ENCODE measurements around the gene FREM2. TPM values are rescaled to one million over a fixed set of nuclear protein-coding genes. Genes with fewer than 3 reads are reported as not detected.
A peak's percentile ranks its signal among the peaks of the same experiment; 100 is the strongest.

The FREM2 gene
- total and polyA plus RNA-seq, 9 of the 15 experiments (the other 6 are each of a cell fraction or from before 2014, with no cell fraction given) = under 0.01 to 0.02 TPM; not detected in 7

DNA sequence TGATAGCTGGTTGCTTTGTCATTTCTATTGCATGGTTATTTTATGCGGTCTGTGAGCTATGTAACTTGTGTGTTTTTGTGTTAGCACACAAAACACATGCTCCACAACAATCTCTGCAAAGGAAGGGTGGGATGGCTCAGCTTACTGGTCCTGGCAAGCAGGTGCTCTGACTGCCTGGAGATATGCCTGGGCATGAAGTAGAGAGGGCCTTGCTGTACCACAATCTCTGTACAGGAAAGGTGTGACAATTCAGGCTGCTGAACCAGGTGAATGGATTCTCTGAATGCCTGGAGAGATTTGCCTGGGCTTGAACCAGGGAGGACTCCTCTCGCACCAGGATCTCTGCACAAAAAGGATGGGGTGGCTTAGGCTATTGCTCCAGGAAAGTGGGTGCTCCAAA, 234.2 kb downstream of the FREM2 start (continued):
- TF ChIP-seq SAP30 (IDR thresholded peaks at IDR 0.05; ENCODE audit: borderline replicate concordance, insufficient read depth, low read depth, low read length, poor library complexity, severe bottlenecking) = no peak
- no peak for TF ChIP-seq DPF2 (IDR thresholded peaks at IDR 0.05)
- TF ChIP-seq TOE1 (IDR thresholded peaks at IDR 0.05; ENCODE audit: borderline replicate concordance) = no peak
- TF ChIP-seq TOE1 (CRISPR knock-in tag; IDR thresholded peaks at IDR 0.05; ENCODE audit: borderline replicate concordance, low read depth) = no peak
- TF ChIP-seq ZNF76 (CRISPR knock-in tag; IDR thresholded peaks at IDR 0.05; ENCODE audit: borderline replicate concordance) = no peak

GRCh38 chr13:38922170-38922569, 235.3 kb downstream of the FREM2 start:
- BruUV-seq (replicated peaks) = no TSS peak
- no peaks in the 10 kb centered on the region for H4K20me1 ChIP-seq (replicated peaks; ENCODE audit: control insufficient read depth, insufficient read depth, low read length)
- no peaks in the 10 kb centered on the region for H3K4me1 ChIP-seq (replicated peaks in 1 of 2; ENCODE audit: control insufficient read depth in 2 of 2, insufficient read depth in 2 of 2, low read length in 2 of 2)
- no peaks in the 10 kb centered on the region for H3K36me3 ChIP-seq (ENCODE audit: control insufficient read depth, insufficient read depth, low read length)
- H3K27ac ChIP-seq (ENCODE audit: extremely low read depth, low read depth, low read length) = no peak overlapping the region
- H3K9ac ChIP-seq (ENCODE audit: insufficient read depth in 1 of 2, low read depth in 2 of 2, low read length in 2 of 2) = no peak overlapping the region
- no peaks in the 10 kb centered on the region for H3K9me1 ChIP-seq (ENCODE audit: control insufficient read depth, insufficient read depth, low read length)
- DNase-seq (ENCODE audit: extremely low read depth in 1 of 4, low spot score in 3 of 4) = no peak
- no peaks in the 10 kb centered on the region; a peak in 1 of 5 replicates for H3K27me3 ChIP-seq (ENCODE audit: control insufficient read depth in 2 of 2, insufficient read depth in 2 of 2, low read length in 2 of 2)
- H3K9me3 ChIP-seq (replicated peaks; ENCODE audit: control insufficient read depth, insufficient read depth, low read depth, low read length) = no peaks in the 10 kb centered on the region
- no peaks in the 10 kb centered on the region for H3K79me2 ChIP-seq (ENCODE audit: control insufficient read depth, insufficient read depth, low read length)
- TF ChIP-seq MAFG (tag; conservative IDR thresholded peaks at IDR 0.05) = 0 out of 2 replicates have a peak, but pooled peaks have one; percentile 14
- TF ChIP-seq, protein P1, sequence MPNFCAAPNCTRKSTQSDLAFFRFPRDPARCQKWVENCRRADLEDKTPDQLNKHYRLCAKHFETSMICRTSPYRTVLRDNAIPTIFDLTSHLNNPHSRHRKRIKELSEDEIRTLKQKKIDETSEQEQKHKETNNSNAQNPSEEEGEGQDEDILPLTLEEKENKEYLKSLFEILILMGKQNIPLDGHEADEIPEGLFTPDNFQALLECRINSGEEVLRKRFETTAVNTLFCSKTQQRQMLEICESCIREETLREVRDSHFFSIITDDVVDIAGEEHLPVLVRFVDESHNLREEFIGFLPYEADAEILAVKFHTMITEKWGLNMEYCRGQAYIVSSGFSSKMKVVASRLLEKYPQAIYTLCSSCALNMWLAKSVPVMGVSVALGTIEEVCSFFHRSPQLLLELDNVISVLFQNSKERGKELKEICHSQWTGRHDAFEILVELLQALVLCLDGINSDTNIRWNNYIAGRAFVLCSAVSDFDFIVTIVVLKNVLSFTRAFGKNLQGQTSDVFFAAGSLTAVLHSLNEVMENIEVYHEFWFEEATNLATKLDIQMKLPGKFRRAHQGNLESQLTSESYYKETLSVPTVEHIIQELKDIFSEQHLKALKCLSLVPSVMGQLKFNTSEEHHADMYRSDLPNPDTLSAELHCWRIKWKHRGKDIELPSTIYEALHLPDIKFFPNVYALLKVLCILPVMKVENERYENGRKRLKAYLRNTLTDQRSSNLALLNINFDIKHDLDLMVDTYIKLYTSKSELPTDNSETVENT (CRISPR knock-in tag; IDR thresholded peaks at IDR 0.05) = no peak
- no peak for TF ChIP-seq ARID1B (IDR thresholded peaks at IDR 0.05)
- TF ChIP-seq ZNF316 (IDR thresholded peaks at IDR 0.05) = peak; percentile 65
- peak; percentile 32; the same call in 1 of the 2 replicates for TF ChIP-seq C11orf30 (IDR thresholded peaks at IDR 0.05; ENCODE audit: low read depth)
- POLR2A ChIA-PET = no interaction called here
- ATAC-seq = no peak
- no peak overlapping the region for H3K4me2 ChIP-seq (ENCODE audit: insufficient read depth, low read length)
- in situ Hi-C loops (cut with MboI) = no loop called here
- CTCF ChIA-PET (ENCODE audit: low intra/inter-chr PET ratio) = no interaction called here
- intact Hi-C loops (cut with micrococcal nuclease) = no loop called here
- FAIRE-seq = no peak
- H2AFZ ChIP-seq (ENCODE audit: low read depth, low read length) = no peak overlapping the region
- WGBS (ENCODE audit: insufficient coverage, low coverage, missing lambda C conversion rate) = 0% methylated on average over 1 of the region's 1 CpG
- H3K4me3 ChIP-seq = no peak overlapping the region
